Uterus (tissue), 4 donors: ENCODE data around the gene CCL21. TPM values are rescaled to one million over a fixed set of nuclear protein-coding genes. Genes with fewer than 3 reads are reported as not detected.

ENCODE experiments used
- DNase-seq, 2 donors: peaks; one replicate each; pipeline ENCODE4 v3.0.0-alpha.2; 2019 to 2020
- H3K27ac ChIP-seq, 2 donors: fragments of 200-600 bp; sonication (generic); 1 replicate in 1 of 2; 2 replicates in 1 of 2; pipeline ENCODE4 v1.5.1; 2016 to 2018
- H3K27me3 ChIP-seq, 2 donors: fragments of 200-600 bp; sonication (generic); one replicate each; pipeline ENCODE4 v1.5.1; 2018 to 2019; ENCODE audit warnings: control low read depth in 1 of 2
- H3K36me3 ChIP-seq, 2 donors: fragments of 200-600 bp; sonication (generic); one replicate each; pipeline ENCODE4 v1.5.1; 2019; ENCODE audit warnings: control low read depth in 1 of 2
- H3K4me1 ChIP-seq, 2 donors: fragments of 200-600 bp; sonication (generic); one replicate each; pipeline ENCODE4 v1.5.1; 2018 to 2019; ENCODE audit warnings: control low read depth in 1 of 2
- H3K4me3 ChIP-seq, 2 donors: fragments of 200-600 bp; sonication (generic); 1 replicate in 1 of 2; 2 replicates in 1 of 2; pipeline ENCODE4 v1.5.1; 2018 to 2019; ENCODE audit warnings: mild to moderate bottlenecking in 1 of 2
- H3K9me3 ChIP-seq, 2 donors: fragments of 200-600 bp; sonication (generic); one replicate each; pipeline ENCODE4 v1.5.1; 2019; ENCODE audit warnings: control low read depth in 1 of 2
- POLR2A ChIP-seq, 2 donors: fragments of 450-650 bp; IDR thresholded peaks; one replicate each; pipeline ENCODE4 v1.6.1; 2016; ENCODE audit warnings: antibody characterized with exemption in 2 of 2, mild to moderate bottlenecking in 1 of 2, moderate library complexity in 1 of 2
- intact Hi-C: fragments of 100-400 bp; cut with DNase I; formaldehyde crosslinking; loops from one replicate; pipeline ENCODE4 v1.15.1; 2023; ENCODE audit warnings: low total_unique reads
- total RNA-seq, 4 donors: library from RNA; depleted of rRNA in 3 of 4; stranded (reverse); fragments of >200 nt in 3 of 4; gene quantifications; one replicate each; pipeline versions ENCODE4 v1.1.0 to v1.2.4, GENCODE V29; 2014 to 2023
- TF ChIP-seq, protein P1 (sequence below), 4 experiments: fragments of 200-600 bp in 2 of 4; fragments of 450-650 bp in 2 of 4; sonication (generic) in 2 of 4; IDR thresholded peaks; one replicate each; pipeline ENCODE4 v1.5.1; 2016 to 2019; ENCODE audit warnings: antibody characterized with exemption in 4 of 4, mild to moderate bottlenecking in 2 of 4, moderate library complexity in 1 of 4
- donor health status: DM: yes; HTN: yes; CAD: no.

Gene CCL21
- total RNA-seq, 4 donors from 2014 or later, result 7.6 to 248 (median 87.1) TPM

DNA sequence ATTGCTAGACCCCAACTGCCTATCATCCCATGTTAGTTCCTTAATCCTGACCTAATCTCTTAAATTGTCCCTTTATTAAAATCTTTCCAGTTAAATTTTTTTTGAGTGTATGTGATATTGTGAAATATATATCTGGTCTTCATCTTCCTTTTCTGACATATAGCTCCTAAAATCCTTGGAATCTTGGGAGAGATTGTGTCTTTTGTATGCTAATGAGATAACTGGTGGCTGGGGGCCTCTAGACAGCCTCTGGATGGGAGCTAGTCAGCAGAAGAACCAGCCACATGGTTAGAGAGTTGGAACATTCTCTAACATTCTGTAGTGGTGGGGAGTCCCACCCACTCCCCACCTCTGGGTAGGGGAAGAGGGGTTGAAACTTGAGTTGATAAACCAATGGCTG lies 15.1 kb downstream of the CCL21 start:
- Histone ChIP-seq H3K36me3 (no peaks in the 10 kb centered on the region), H3K27me3 (no peaks in the 10 kb centered on the region), H3K9me3 (no peaks in the 10 kb centered on the region), H3K4me3 (no peak overlapping the region), H3K4me1 (no peaks in the 10 kb centered on the region), H3K27ac (no peak overlapping the region)
- intact Hi-C loops, result no loop called here
- no peak for DNase-seq
- TF ChIP-seq POLR2A (IDR thresholded peaks at IDR 0.05), result no peak
- TF ChIP-seq, protein P1, sequence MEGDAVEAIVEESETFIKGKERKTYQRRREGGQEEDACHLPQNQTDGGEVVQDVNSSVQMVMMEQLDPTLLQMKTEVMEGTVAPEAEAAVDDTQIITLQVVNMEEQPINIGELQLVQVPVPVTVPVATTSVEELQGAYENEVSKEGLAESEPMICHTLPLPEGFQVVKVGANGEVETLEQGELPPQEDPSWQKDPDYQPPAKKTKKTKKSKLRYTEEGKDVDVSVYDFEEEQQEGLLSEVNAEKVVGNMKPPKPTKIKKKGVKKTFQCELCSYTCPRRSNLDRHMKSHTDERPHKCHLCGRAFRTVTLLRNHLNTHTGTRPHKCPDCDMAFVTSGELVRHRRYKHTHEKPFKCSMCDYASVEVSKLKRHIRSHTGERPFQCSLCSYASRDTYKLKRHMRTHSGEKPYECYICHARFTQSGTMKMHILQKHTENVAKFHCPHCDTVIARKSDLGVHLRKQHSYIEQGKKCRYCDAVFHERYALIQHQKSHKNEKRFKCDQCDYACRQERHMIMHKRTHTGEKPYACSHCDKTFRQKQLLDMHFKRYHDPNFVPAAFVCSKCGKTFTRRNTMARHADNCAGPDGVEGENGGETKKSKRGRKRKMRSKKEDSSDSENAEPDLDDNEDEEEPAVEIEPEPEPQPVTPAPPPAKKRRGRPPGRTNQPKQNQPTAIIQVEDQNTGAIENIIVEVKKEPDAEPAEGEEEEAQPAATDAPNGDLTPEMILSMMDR (IDR thresholded peaks at IDR 0.05), result no peak

DNA sequence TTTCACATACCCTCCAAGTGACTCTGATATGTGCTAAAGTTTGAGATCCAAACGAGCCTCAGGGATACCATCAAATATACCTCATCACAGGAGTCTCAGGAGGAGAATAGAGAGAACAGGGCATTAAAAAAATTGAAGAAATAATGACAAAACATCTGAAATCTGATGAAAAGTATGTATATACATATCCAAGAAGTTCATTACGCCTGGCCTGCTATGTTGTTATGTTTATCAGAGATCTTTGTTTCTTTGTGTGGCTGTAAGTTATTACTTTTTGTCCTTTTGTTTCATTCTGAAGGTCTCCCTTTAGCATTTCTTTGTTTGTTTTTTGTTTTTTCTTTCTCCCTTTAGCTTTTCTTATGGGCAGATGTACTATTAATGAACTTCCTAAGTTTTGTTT lies 16.4 kb downstream of the CCL21 start:
- no peak for DNase-seq
- no peak overlapping the region for H3K27ac ChIP-seq
- no peaks in the 10 kb centered on the region for H3K27me3 ChIP-seq
- no peak for TF ChIP-seq POLR2A (IDR thresholded peaks at IDR 0.05)
- TF ChIP-seq, protein P1 (IDR thresholded peaks at IDR 0.05), result no peak
- intact Hi-C loops, result no loop called here
- H3K36me3 ChIP-seq, result no peaks in the 10 kb centered on the region
- no peak overlapping the region for H3K4me3 ChIP-seq
- H3K9me3 ChIP-seq, result no peaks in the 10 kb centered on the region
- no peaks in the 10 kb centered on the region for H3K4me1 ChIP-seq

DNA sequence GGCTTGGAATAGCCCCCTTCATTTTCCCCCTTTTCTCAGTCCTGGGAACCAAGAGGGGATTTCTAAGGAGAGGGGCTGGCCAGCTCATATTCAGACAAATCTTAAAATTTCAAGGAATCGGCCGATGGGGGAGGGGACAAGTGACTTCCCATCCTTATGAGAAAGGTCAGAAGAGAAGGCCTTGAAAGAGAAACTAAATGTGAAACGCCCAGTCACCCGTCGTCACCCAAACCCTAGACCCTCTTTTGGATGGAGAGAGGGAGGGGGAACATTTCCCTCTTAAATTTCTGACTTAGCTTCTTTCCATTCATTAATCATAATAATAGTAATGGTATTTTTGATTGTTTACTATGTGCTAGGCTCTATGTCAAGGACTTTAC lies 18.0 kb downstream of the CCL21 start:
- Histone ChIP-seq H3K27ac (no peak overlapping the region), H3K9me3 (no peaks in the 10 kb centered on the region), H3K4me3 (no peak overlapping the region), H3K36me3 (no peaks in the 10 kb centered on the region), H3K4me1 (peaks cover 0 to 3% of the 10 kb centered on the region in 2 donors), H3K27me3 (no peaks in the 10 kb centered on the region)
- TF ChIP-seq, protein P1 (IDR thresholded peaks at IDR 0.05), result no peak
- TF ChIP-seq POLR2A (IDR thresholded peaks at IDR 0.05), result no peak
- intact Hi-C loops, result no loop called here
- DNase-seq, result no peak

DNA sequence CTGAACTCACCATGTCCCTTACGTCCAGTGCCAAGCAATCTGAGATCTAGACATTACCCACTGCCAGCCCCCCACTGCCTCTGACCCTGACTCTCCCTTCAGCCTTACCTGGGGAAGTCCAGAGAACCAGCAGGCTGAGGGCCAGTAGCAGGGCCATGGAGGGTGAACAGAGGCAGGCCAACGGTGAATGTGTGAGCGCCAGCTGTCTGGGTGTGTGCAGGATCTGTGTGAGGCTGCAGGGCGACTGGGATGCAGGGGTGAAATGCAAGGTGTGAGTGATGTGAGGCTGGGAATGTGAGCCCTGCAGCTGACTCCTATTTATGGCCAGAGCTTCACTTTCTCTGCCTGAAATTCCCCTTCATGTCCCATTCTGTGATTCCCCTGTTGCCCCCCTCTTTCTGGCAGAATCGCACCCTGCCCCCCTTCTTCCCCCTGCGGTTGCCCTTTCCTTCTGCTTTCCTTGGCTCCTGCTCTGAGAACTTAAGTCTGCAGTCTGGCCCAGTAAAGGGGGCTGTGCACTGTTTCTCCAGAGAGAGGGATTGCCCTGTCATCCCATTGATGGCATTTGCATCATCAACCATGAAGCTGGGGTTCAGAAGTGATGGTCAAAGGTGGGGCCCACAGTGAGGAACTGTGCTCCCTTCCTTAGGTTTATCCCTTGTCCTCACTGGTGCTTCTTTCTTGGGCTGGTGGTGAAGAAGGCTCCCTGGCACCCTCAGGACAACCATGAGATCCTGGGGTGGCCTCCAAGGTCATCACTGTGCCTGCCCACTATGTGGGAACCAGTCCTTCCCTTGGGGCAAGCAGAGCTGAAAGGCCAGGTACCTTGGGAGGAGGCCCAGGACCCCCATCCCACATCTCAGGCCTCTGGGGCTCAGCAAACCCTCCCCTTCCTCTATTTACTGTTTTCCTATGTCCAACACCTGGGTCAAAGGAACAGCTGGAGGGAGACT lies 18.7 kb downstream of the CCL21 start, which contains the start of gene CCL19:
Gene CCL19, minus strand, starts transcription at position 294 of the 953 bp plus-strand sequence. Its CDS starts 137 bp downstream, at position 157.
- Histone ChIP-seq H3K4me1 (peaks cover 0 to 3% of the 10 kb centered on the region in 2 donors), H3K4me3 (no peak within 1 kb of the TSS), H3K36me3 (no peaks in the 10 kb centered on the region), H3K27ac (no peak within 1 kb of the TSS), H3K9me3 (no peaks in the 10 kb centered on the region), H3K27me3 (no peaks in the 10 kb centered on the region)
- TF ChIP-seq, protein P1 (IDR thresholded peaks at IDR 0.05), result no peak
- TF ChIP-seq POLR2A (IDR thresholded peaks at IDR 0.05), result no peak
- intact Hi-C loops, result no loop called here
- DNase-seq, result no peak

DNA sequence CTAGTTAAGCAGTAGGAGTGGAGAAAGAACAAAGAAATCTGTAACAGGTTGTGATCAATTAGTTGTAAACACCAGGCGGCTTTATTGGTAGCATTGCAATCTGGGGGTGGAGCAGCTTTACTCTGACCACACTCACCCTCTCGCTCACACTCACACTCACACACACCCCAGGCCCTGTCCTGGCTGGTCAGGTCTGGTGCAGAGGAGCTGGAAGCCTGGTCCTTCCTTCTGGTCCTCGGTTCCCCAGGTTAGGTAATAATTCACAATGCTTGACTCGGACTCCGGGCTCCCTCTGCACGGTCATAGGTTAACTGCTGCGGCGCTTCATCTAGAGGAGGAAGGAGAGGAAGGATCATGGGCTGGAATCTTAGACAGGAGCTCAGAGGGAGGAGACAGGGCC lies 20.4 kb downstream of the CCL21 start:
- intact Hi-C loops, result no loop called here
- H3K4me3 ChIP-seq, result no peak overlapping the region
- peaks cover 0 to 3% of the 10 kb centered on the region in 2 donors for H3K4me1 ChIP-seq
- no peak overlapping the region for H3K27ac ChIP-seq
- H3K9me3 ChIP-seq, result no peaks in the 10 kb centered on the region
- no peaks in the 10 kb centered on the region for H3K36me3 ChIP-seq
- no peak for DNase-seq
- TF ChIP-seq, protein P1 (IDR thresholded peaks at IDR 0.05), result no peak
- no peak for TF ChIP-seq POLR2A (IDR thresholded peaks at IDR 0.05)
- H3K27me3 ChIP-seq, result no peaks in the 10 kb centered on the region
